ENCODE measurements around the gene NSD2.

- TF ChIP-seq CTCF (conservative IDR thresholded peaks at IDR 0.05; ENCODE audit: low read depth, low read length) (no peak), EZH2 (IDR thresholded peaks at IDR 0.05; ENCODE audit: low read length, unreplicated experiment) (no peak), EZH2phosphoT487 (IDR thresholded peaks at IDR 0.05; ENCODE audit: borderline replicate concordance, low read length) (no peak)
Measured at GRCh38 chr4:1974840-1975239, 103.6 kb downstream of the NSD2 start.
